Fibroblast of lung (primary cell): ENCODE results near the gene EEFSEC. TPM values are rescaled to one million over a fixed set of nuclear protein-coding genes. Genes with fewer than 3 reads are reported as not detected.

Experiments
- DNase-seq, 2 donors: peaks; one replicate each; pipeline versions ENCODE4 v3.0.0 to v3.0.0-alpha.2; 2010; ENCODE audit warnings: low read depth in 2 of 2
- H2AFZ ChIP-seq: 2 replicates; pipeline ENCODE4 v1.5.1; 2012; ENCODE audit warnings: low read length, control low read depth, inconsistent platforms
- H3K27ac ChIP-seq: 2 replicates; pipeline ENCODE4 v1.5.1; 2011; ENCODE audit warnings: low read length, control low read depth; ENCODE audit not compliant: insufficient read depth
- H3K27me3 ChIP-seq: 2 replicates; pipeline ENCODE4 v1.5.1; 2011; ENCODE audit warnings: mild to moderate bottlenecking, low read length; ENCODE audit not compliant: control insufficient read depth, insufficient read depth
- H3K36me3 ChIP-seq: 2 replicates; pipeline ENCODE4 v1.5.1; 2011; ENCODE audit warnings: low read length; ENCODE audit not compliant: control insufficient read depth, insufficient read depth
- H3K4me1 ChIP-seq: 2 replicates; pipeline ENCODE4 v1.5.1; 2011; ENCODE audit warnings: low read length; ENCODE audit not compliant: control insufficient read depth, insufficient read depth; ENCODE audit errors: extremely low read depth
- H3K4me2 ChIP-seq: 2 replicates; pipeline ENCODE4 v1.5.1; 2011; ENCODE audit warnings: low read length, control low read depth; ENCODE audit not compliant: insufficient read depth; ENCODE audit errors: extremely low read depth
- H3K4me3 ChIP-seq, 4 experiments: fragments of 200-600 bp in 1 of 4; sonication (generic) in 1 of 4; replicated peaks in 1 of 4; 2 replicates each; pipeline ENCODE4 v1.5.1; 2011 to 2016; ENCODE audit warnings: low read length in 4 of 4, low read depth in 3 of 4, mild to moderate bottlenecking in 3 of 4, control low read depth in 2 of 4, inconsistent platforms in 1 of 4, mixed read lengths in 1 of 4; ENCODE audit not compliant: insufficient read depth in 1 of 4; ENCODE audit errors: control extremely low read depth in 1 of 4
- H3K79me2 ChIP-seq: 2 replicates; pipeline ENCODE4 v1.5.1; 2012; ENCODE audit warnings: mild to moderate bottlenecking, low read length, inconsistent platforms; ENCODE audit not compliant: control insufficient read depth, insufficient read depth
- H3K9ac ChIP-seq: 2 replicates; pipeline ENCODE4 v1.5.1; 2011; ENCODE audit warnings: mild to moderate bottlenecking, low read length, control low read depth; ENCODE audit not compliant: insufficient read depth
- H3K9me3 ChIP-seq: 2 replicates; pipeline ENCODE4 v1.5.1; 2012; ENCODE audit warnings: low read depth, low read length; ENCODE audit not compliant: control insufficient read depth, insufficient read depth
- H4K20me1 ChIP-seq: 2 replicates; pipeline ENCODE4 v1.5.1; 2011; ENCODE audit warnings: low read length; ENCODE audit not compliant: control insufficient read depth, insufficient read depth; ENCODE audit errors: extremely low read depth
- EZH2 ChIP-seq: IDR thresholded peaks from 2 replicates; pipeline ENCODE4 v1.5.1; 2012; ENCODE audit warnings: low read length, control low read depth, mild to moderate bottlenecking; ENCODE audit errors: missing control alignments
- polyA plus RNA-seq, 2 donors: library from polyadenylated mRNA; depleted of rRNA in 1 of 2; stranded (reverse) in 1 of 2; unstranded in 1 of 2; fragments of >200 nt; gene quantifications; 2 replicates each; pipeline ENCODE4 v1.2.1, GENCODE V29; 2011 to 2012; ENCODE audit warnings: missing spikeins in 1 of 2
- total RNA-seq: library from RNA; depleted of rRNA; stranded (reverse); fragments of >200 nt; gene quantifications from 2 replicates; pipeline ENCODE4 v1.2.1, GENCODE V29; 2014
- TF ChIP-seq, protein P1 (sequence below), 2 donors: IDR thresholded peaks in 1 of 2; conservative IDR thresholded peaks in 1 of 2; 1 replicate in 1 of 2; 2 replicates in 1 of 2; pipeline ENCODE4 v1.5.1; 2011 to 2012; ENCODE audit warnings: low read length in 2 of 2, control low read depth in 1 of 2, inconsistent platforms in 1 of 2, low read depth in 1 of 2, mild to moderate bottlenecking in 1 of 2

The EEFSEC gene
- total and polyA plus RNA-seq, 2 donors (not counting 1 experiment from before 2014, with no cell fraction given), result 2.6 to 5.0 TPM

DNA sequence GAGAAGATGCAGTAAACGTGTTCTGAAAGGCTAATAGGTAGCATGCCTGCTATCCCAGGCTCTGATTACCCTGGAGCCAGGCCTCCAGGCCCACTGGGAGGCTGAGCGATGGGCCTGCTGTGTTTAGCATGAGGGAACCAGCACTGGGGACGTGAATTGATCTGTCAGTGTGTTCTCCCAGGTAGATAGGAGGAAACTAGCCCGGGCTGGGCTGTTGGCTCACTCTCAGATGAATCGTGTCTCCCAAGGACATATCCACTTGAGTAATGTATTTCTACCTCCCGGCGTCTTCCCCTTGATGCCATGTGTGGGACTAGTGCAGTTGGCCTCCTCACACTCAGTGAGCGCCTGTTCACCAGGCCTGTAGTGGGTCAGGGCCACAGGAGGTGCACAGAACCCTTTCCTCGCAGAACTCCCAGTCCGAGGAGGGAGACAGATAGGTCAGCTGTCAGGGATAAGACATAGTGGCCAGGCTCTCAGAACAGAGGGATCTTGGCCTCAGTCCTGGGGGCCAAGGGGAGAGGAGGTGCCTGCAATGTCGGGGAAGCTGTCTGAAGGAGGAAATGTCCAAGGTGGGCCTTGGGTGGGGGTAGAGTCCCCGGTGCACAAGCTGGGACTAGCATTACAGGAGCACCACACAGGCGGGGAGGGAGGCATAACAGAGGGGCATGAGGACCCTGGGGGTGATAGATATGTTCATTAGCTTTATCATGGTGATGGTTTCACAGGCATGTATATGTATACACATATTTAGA, 201.7 kb downstream of the EEFSEC start:
- H3K4me1 ChIP-seq, result peaks cover 8% of the 10 kb centered on the region
- no peak overlapping the region for H3K4me3 ChIP-seq
- no peaks in the 10 kb centered on the region for H3K9me3 ChIP-seq
- no peaks in the 10 kb centered on the region for H3K79me2 ChIP-seq
- no peak overlapping the region for H3K9ac ChIP-seq
- H3K27ac ChIP-seq, result no peak overlapping the region
- H3K27me3 ChIP-seq, result no peaks in the 10 kb centered on the region
- H3K36me3 ChIP-seq, result peaks cover 2% of the 10 kb centered on the region
- no peak overlapping the region for H3K4me2 ChIP-seq
- TF ChIP-seq, protein P1, sequence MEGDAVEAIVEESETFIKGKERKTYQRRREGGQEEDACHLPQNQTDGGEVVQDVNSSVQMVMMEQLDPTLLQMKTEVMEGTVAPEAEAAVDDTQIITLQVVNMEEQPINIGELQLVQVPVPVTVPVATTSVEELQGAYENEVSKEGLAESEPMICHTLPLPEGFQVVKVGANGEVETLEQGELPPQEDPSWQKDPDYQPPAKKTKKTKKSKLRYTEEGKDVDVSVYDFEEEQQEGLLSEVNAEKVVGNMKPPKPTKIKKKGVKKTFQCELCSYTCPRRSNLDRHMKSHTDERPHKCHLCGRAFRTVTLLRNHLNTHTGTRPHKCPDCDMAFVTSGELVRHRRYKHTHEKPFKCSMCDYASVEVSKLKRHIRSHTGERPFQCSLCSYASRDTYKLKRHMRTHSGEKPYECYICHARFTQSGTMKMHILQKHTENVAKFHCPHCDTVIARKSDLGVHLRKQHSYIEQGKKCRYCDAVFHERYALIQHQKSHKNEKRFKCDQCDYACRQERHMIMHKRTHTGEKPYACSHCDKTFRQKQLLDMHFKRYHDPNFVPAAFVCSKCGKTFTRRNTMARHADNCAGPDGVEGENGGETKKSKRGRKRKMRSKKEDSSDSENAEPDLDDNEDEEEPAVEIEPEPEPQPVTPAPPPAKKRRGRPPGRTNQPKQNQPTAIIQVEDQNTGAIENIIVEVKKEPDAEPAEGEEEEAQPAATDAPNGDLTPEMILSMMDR (conservative IDR thresholded peaks at IDR 0.05 in 1 of 2, IDR thresholded peaks at IDR 0.05 in 1 of 2; ENCODE audit: low read depth in 1 of 2, low read length in 2 of 2), result no peak
- TF ChIP-seq EZH2, result no peak
- no peaks in the 10 kb centered on the region for H4K20me1 ChIP-seq
- H2AFZ ChIP-seq, result no peak overlapping the region
- DNase-seq, result no peak

DNA sequence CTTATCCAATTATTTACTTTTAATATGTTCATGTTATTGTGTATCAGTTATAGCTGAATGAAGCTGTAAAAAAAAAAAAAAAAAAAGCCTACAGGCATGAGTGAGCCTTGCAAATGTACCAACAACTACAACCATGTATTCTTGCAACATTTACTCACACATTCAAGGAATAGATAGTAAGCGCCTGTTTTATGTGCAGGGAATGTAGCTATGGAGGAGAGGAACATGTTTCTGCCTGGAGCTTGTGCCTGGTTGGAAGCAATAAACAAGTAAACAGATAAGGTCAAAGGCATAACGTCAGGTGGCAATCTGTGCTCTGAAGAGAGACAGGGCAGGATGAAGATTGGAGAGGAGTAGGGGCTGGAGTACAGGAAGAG, 202.2 kb downstream of the EEFSEC start:
- no peak overlapping the region for H3K4me2 ChIP-seq
- H3K79me2 ChIP-seq, result no peaks in the 10 kb centered on the region
- no peak for DNase-seq
- H3K36me3 ChIP-seq, result peaks cover 2% of the 10 kb centered on the region
- H3K4me3 ChIP-seq, result no peak overlapping the region
- H3K9ac ChIP-seq, result no peak overlapping the region
- no peak overlapping the region for H2AFZ ChIP-seq
- no peak overlapping the region for H3K27ac ChIP-seq
- H3K9me3 ChIP-seq, result no peaks in the 10 kb centered on the region
- no peak for TF ChIP-seq EZH2
- TF ChIP-seq, protein P1 (conservative IDR thresholded peaks at IDR 0.05 in 1 of 2, IDR thresholded peaks at IDR 0.05 in 1 of 2; ENCODE audit: low read depth in 1 of 2, low read length in 2 of 2), result no peak
- H3K27me3 ChIP-seq, result no peaks in the 10 kb centered on the region
- peaks cover 8% of the 10 kb centered on the region for H3K4me1 ChIP-seq
- H4K20me1 ChIP-seq, result no peaks in the 10 kb centered on the region

DNA sequence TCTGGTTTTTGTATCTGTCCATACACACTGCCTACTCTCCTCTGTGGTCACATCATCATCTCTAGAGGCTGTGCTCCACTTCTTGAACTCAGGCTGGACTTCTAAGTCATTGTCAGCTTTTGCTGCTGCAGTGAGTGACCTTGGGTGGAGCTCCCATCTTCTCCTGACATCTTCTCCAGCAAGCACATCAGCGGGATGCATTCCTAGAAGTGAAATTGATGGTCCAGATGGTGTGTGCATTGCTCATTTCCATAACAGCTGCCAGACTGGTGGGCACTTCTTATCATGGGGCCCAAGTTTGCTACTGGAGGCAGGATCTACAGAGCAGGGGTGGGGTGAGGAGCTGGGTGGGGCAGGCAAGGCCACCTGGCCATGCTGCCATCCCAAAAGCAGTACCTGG, 203.5 kb downstream of the EEFSEC start:
- DNase-seq, result no peak
- Histone ChIP-seq H3K9me3 (no peaks in the 10 kb centered on the region), H3K9ac (no peak overlapping the region), H3K79me2 (no peaks in the 10 kb centered on the region), H3K27ac (no peak overlapping the region), H3K36me3 (no peaks in the 10 kb centered on the region), H4K20me1 (no peaks in the 10 kb centered on the region), H3K4me2 (no peak overlapping the region), H3K4me1 (peaks cover 8% of the 10 kb centered on the region), H2AFZ (no peak overlapping the region), H3K27me3 (no peaks in the 10 kb centered on the region), H3K4me3 (no peak overlapping the region)
- TF ChIP-seq, protein P1 (conservative IDR thresholded peaks at IDR 0.05 in 1 of 2, IDR thresholded peaks at IDR 0.05 in 1 of 2; ENCODE audit: low read depth in 1 of 2, low read length in 2 of 2), result no peak
- TF ChIP-seq EZH2, result no peak
